ENCODE data around the gene ELL.

The ELL gene

GRCh38 chr19:18399008-18399407 is 122.9 kb downstream of the ELL start:
- Mint-ChIP-seq H3K9me3 (no peaks in the 10 kb centered on the region), H3K27me3 (ENCODE audit: low read depth, poor library complexity) (peaks cover 12% of the 10 kb centered on the region), H3K4me1 (peaks cover 28% of the 10 kb centered on the region), H3K27ac (no peak overlapping the region), H3K4me3 (no peak overlapping the region), H3K36me3 (ENCODE audit: low read depth) (no peaks in the 10 kb centered on the region)
- no peak for DNase-seq
- no peak for TF ChIP-seq CTCF (IDR thresholded peaks at IDR 0.05)

GRCh38 chr19:18397242-18398202 is 124.3 kb downstream of the ELL start, which contains the start of gene LRRC25:
TSS of gene LRRC25 (minus strand) at chr19:18397622. CDS start at chr19:18396963, 659 bp downstream.
- H3K4me3 Mint-ChIP-seq: peak within 1 kb of the TSS; percentile 56
- TF ChIP-seq CTCF (IDR thresholded peaks at IDR 0.05): no peak
- peaks cover 20% of the 10 kb centered on the region for H3K4me1 Mint-ChIP-seq
- peak within 1 kb of the TSS; percentile 78 for H3K27ac Mint-ChIP-seq
- no peaks in the 10 kb centered on the region for H3K9me3 Mint-ChIP-seq
- no peaks in the 10 kb centered on the region for H3K36me3 Mint-ChIP-seq (ENCODE audit: low read depth)
- peak; percentile 81 for DNase-seq
- H3K27me3 Mint-ChIP-seq (ENCODE audit: low read depth, poor library complexity): peaks cover 12% of the 10 kb centered on the region

GRCh38 chr19:18396471-18397241 is 125.2 kb downstream of the ELL start:
- no peaks in the 10 kb centered on the region for H3K36me3 Mint-ChIP-seq (ENCODE audit: low read depth)
- no peak overlapping the region for H3K4me3 Mint-ChIP-seq
- H3K27ac Mint-ChIP-seq: no peak overlapping the region
- no peaks in the 10 kb centered on the region for H3K9me3 Mint-ChIP-seq
- DNase-seq: no peak
- TF ChIP-seq CTCF (IDR thresholded peaks at IDR 0.05): no peak
- peaks cover 12% of the 10 kb centered on the region for H3K27me3 Mint-ChIP-seq (ENCODE audit: low read depth, poor library complexity)
- peaks cover 12% of the 10 kb centered on the region for H3K4me1 Mint-ChIP-seq

- H3K4me1 Mint-ChIP-seq: peaks cover 9% of the 10 kb centered on the region
- H3K27me3 Mint-ChIP-seq (ENCODE audit: low read depth, poor library complexity): peaks cover 25% of the 10 kb centered on the region
- no peak for DNase-seq
- TF ChIP-seq CTCF (IDR thresholded peaks at IDR 0.05): no peak
- H3K27ac Mint-ChIP-seq: no peak overlapping the region
- H3K36me3 Mint-ChIP-seq (ENCODE audit: low read depth): no peaks in the 10 kb centered on the region
- H3K4me3 Mint-ChIP-seq: no peak overlapping the region
- H3K9me3 Mint-ChIP-seq: no peaks in the 10 kb centered on the region
Measured at GRCh38 chr19:18393836-18394235, 128.0 kb downstream of the ELL start.

- Mint-ChIP-seq H3K9me3 (no peaks in the 10 kb centered on the region), H3K4me1 (peaks cover 9% of the 10 kb centered on the region), H3K4me3 (no peak overlapping the region), H3K27ac (no peak overlapping the region), H3K27me3 (ENCODE audit: low read depth, poor library complexity) (peaks cover 23% of the 10 kb centered on the region), H3K36me3 (ENCODE audit: low read depth) (no peaks in the 10 kb centered on the region)
- no peak for DNase-seq
- no peak for TF ChIP-seq CTCF (IDR thresholded peaks at IDR 0.05)
Measured at GRCh38 chr19:18392926-18393325, 128.9 kb downstream of the ELL start.
